ENCODE results near the gene ZNF524.

GRCh38 chr19:55554741-55555152 lies 45.3 kb upstream of the ZNF524 start:
- TF ChIP-seq, protein P1, sequence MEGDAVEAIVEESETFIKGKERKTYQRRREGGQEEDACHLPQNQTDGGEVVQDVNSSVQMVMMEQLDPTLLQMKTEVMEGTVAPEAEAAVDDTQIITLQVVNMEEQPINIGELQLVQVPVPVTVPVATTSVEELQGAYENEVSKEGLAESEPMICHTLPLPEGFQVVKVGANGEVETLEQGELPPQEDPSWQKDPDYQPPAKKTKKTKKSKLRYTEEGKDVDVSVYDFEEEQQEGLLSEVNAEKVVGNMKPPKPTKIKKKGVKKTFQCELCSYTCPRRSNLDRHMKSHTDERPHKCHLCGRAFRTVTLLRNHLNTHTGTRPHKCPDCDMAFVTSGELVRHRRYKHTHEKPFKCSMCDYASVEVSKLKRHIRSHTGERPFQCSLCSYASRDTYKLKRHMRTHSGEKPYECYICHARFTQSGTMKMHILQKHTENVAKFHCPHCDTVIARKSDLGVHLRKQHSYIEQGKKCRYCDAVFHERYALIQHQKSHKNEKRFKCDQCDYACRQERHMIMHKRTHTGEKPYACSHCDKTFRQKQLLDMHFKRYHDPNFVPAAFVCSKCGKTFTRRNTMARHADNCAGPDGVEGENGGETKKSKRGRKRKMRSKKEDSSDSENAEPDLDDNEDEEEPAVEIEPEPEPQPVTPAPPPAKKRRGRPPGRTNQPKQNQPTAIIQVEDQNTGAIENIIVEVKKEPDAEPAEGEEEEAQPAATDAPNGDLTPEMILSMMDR (IDR thresholded peaks at IDR 0.05; ENCODE audit: insufficient read depth, low read depth, low read length) = no peak
- TF ChIP-seq EZH2 (IDR thresholded peaks at IDR 0.05; ENCODE audit: insufficient read depth, low read length) = no peak
